Esophagus squamous epithelium (tissue), 5 donors: Measurements from ENCODE around the gene ZFP57. TPM values are rescaled to one million over a fixed set of nuclear protein-coding genes. Genes with fewer than 3 reads are reported as not detected.

ENCODE experiments used
- DNase-seq: peaks from one replicate; lab custom pipeline; 2025; lab: John Stamatoyannopoulos, UW
- H3K27ac ChIP-seq, 4 donors: fragments of 200-600 bp; sonication (generic); one replicate each; pipeline ENCODE4 v1.5.1; 2016 to 2019; ENCODE audit warnings: mild to moderate bottlenecking in 1 of 4
- H3K27me3 ChIP-seq, 4 donors: fragments of 200-600 bp; sonication (generic); 1 replicate in 3 of 4; 2 replicates in 1 of 4; pipeline versions ENCODE4 v1.5.1 to v1.6.0; 2017 to 2021; ENCODE audit warnings: antibody characterized with exemption in 1 of 4
- H3K36me3 ChIP-seq, 3 donors: fragments of 200-600 bp; sonication (generic); one replicate each; pipeline ENCODE4 v1.5.1; 2016 to 2019
- H3K4me1 ChIP-seq, 3 donors: fragments of 200-600 bp; sonication (generic); one replicate each; pipeline ENCODE4 v1.5.1; 2017 to 2019
- H3K4me3 ChIP-seq, 4 donors: fragments of 200-600 bp; sonication (generic); 1 replicate in 3 of 4; 2 replicates in 1 of 4; pipeline ENCODE4 v1.5.1; 2016 to 2019; ENCODE audit warnings: mild to moderate bottlenecking in 2 of 4, moderate library complexity in 1 of 4
- H3K9me3 ChIP-seq, 3 donors: fragments of 200-600 bp; sonication (generic); one replicate each; pipeline ENCODE4 v1.5.1; 2016 to 2019
- CTCF ChIP-seq, 6 experiments: fragments of 450-650 bp in 4 of 6; fragments of 200-600 bp in 2 of 6; sonication (generic) in 2 of 6; IDR thresholded peaks; one replicate each; pipeline ENCODE4 v1.5.1; 2016 to 2019; ENCODE audit warnings: antibody characterized with exemption in 6 of 6, mild to moderate bottlenecking in 4 of 6, moderate library complexity in 4 of 6
- POLR2A ChIP-seq, 4 donors: fragments of 450-650 bp; IDR thresholded peaks; one replicate each; pipeline ENCODE4 v1.6.1; 2017; ENCODE audit warnings: antibody characterized with exemption in 4 of 4, mild to moderate bottlenecking in 4 of 4, moderate library complexity in 3 of 4
- WGBS, 2 donors: methylation state at CpG; one replicate each; pipeline ENCODE4 v1.1.5; 2018; 5-methylcytosine and 5-hydroxymethylcytosine counted together
- intact Hi-C: fragments of 100-400 bp; cut with DNase I; formaldehyde crosslinking; loops from one replicate; pipeline ENCODE4 v1.15.0; 2022
- total RNA-seq, 4 donors: library from RNA; depleted of rRNA; stranded (reverse); fragments of >200 nt; gene quantifications; one replicate each; pipeline ENCODE4 v1.1.0, GENCODE V29; 2016
- donor health status: DM: yes; HTN: yes; CAD: no.

Gene ZFP57
- total RNA-seq, 4 donors from 2014 or later = 2.4 TPM; not detected in 3

- H3K9me3 ChIP-seq = no peaks in the 10 kb centered on the region
- DNase-seq = no peak
Observed at GRCh38 chr6:29723666-29724588, 43.0 kb upstream of the ZFP57 start.

GRCh38 chr6:29723262-29723665 lies 42.3 kb upstream of the ZFP57 start, which contains the start of gene HLA-F:
Gene HLA-F, plus strand, starts transcription at chr6:29723434. Its CDS starts 30 bp downstream, at chr6:29723464.
- DNase-seq = no peak
- H3K4me1 ChIP-seq = peaks cover 10 to 33% (median 16%) of the 10 kb centered on the region in 3 donors
- 0% methylated on average over 3 to 12 of the region's 26 CpGs for WGBS, 2 donors
- H3K27ac ChIP-seq = peak within 1 kb of the TSS; percentile 78 to 95 (median 88)
- H3K27me3 ChIP-seq = no peaks in the 10 kb centered on the region
- H3K36me3 ChIP-seq = peaks cover 0 to 33% (median 13%) of the 10 kb centered on the region in 3 donors
- H3K9me3 ChIP-seq = no peaks in the 10 kb centered on the region
- peak in 2 of 4 donors; percentile 63 to 86 for TF ChIP-seq POLR2A (IDR thresholded peaks at IDR 0.05)
- TF ChIP-seq CTCF (IDR thresholded peaks at IDR 0.05) = no peak
- peak within 1 kb of the TSS; percentile 53 to 98 (median 80) for H3K4me3 ChIP-seq
- intact Hi-C loops = no loop called here

More at GRCh38 chr6:29723666-29724588, 43.0 kb upstream of the ZFP57 start:
- WGBS, 2 donors = 0 to 57% methylated on average over 3 to 4 of the region's 76 CpGs
- no peaks in the 10 kb centered on the region for H3K27me3 ChIP-seq
- intact Hi-C loops = no loop called here
- peak overlapping the region; percentile 78 to 95 (median 88) for H3K27ac ChIP-seq
- peak in 1 of 4 donors; percentile 2 for TF ChIP-seq POLR2A (IDR thresholded peaks at IDR 0.05)
- TF ChIP-seq CTCF (IDR thresholded peaks at IDR 0.05) = no peak
- H3K4me3 ChIP-seq = peak overlapping the region; percentile 53 to 98 (median 80)
- peaks cover 10 to 33% (median 16%) of the 10 kb centered on the region in 3 donors for H3K4me1 ChIP-seq
- H3K36me3 ChIP-seq = peaks cover 0 to 33% (median 13%) of the 10 kb centered on the region in 3 donors

GRCh38 chr6:29720863-29721262 lies 39.9 kb upstream of the ZFP57 start:
- TF ChIP-seq CTCF (IDR thresholded peaks at IDR 0.05) (no peak), POLR2A (IDR thresholded peaks at IDR 0.05) (no peak)
- H3K27me3 ChIP-seq = no peaks in the 10 kb centered on the region
- H3K36me3 ChIP-seq = peaks cover 0 to 11% (median 9%) of the 10 kb centered on the region in 3 donors
- 16 to 18% methylated on average over 2 of the region's 2 CpGs for WGBS, 2 donors
- intact Hi-C loops = no loop called here
- H3K4me1 ChIP-seq = peaks cover 10 to 29% (median 16%) of the 10 kb centered on the region in 3 donors
- no peak for DNase-seq
- H3K4me3 ChIP-seq = no peak overlapping the region
- no peak overlapping the region for H3K27ac ChIP-seq
- no peaks in the 10 kb centered on the region for H3K9me3 ChIP-seq

GRCh38 chr6:29710281-29710941 lies 29.5 kb upstream of the ZFP57 start:
- Histone ChIP-seq H3K4me1 (no peaks in the 10 kb centered on the region), H3K27me3 (peaks cover 0 to 39% (median 0%) of the 10 kb centered on the region in 4 donors), H3K27ac (no peak overlapping the region), H3K4me3 (no peak overlapping the region), H3K9me3 (no peaks in the 10 kb centered on the region), H3K36me3 (no peaks in the 10 kb centered on the region)
- DNase-seq = no peak
- TF ChIP-seq POLR2A (IDR thresholded peaks at IDR 0.05) (no peak), CTCF (IDR thresholded peaks at IDR 0.05) (no peak)
- intact Hi-C loops = no loop called here
- 71 to 77% methylated on average over 8 of the region's 8 CpGs for WGBS, 2 donors
